SK-N-SH treated with all-trans-retinoic acid at 6 μM for 48 hours (cell line): Measurements from ENCODE around the gene GOLGA6L26.
"Not testable (repeated sequence)": the region's sequence is repeated elsewhere in the genome, so short reads cannot be mapped to it uniquely, and the experiment has no call there.

Experiments
- ESRRG ChIP-seq: fragments of 250-450 bp; sonication (Bioruptor Pico); IDR thresholded peaks from 2 replicates; pipeline ENCODE4 v1.6.1; 2021; ENCODE audit warnings: mild to moderate bottlenecking
- PATZ1 ChIP-seq: fragments of 250-450 bp; sonication (Bioruptor Pico); IDR thresholded peaks from 2 replicates; pipeline ENCODE4 v1.8.0; 2020; ENCODE audit warnings: mild to moderate bottlenecking, moderate library complexity, borderline replicate concordance
- SNAI2 ChIP-seq: fragments of 250-450 bp; sonication (Bioruptor Pico); IDR thresholded peaks from 2 replicates; pipeline ENCODE4 v1.5.0; 2020; ENCODE audit warnings: mild to moderate bottlenecking, moderate library complexity
- ZC3H10 ChIP-seq: fragments of 250-450 bp; sonication (Bioruptor Pico); IDR thresholded peaks from 2 replicates; pipeline ENCODE4 v1.5.1; 2021; ENCODE audit warnings: mild to moderate bottlenecking, moderate library complexity
- ZNF565 ChIP-seq: fragments of 450-650 bp; formaldehyde crosslinking; conservative IDR thresholded peaks from 2 replicates; pipeline ENCODE4 v1.5.0; 2020; ENCODE audit warnings: low read depth, mild to moderate bottlenecking, moderate library complexity

- TF ChIP-seq ZC3H10 (CRISPR knock-in tag); PATZ1; ZNF565 (CRISPR knock-in tag); ESRRG (CRISPR knock-in tag); SNAI2 (CRISPR knock-in tag): not testable (repeated sequence)
These were observed 47.2 kb upstream of the GOLGA6L26 start for GRCh38 chr15:23381192-23381591.
